ENCODE results near the gene WNK4. TPM values are rescaled to one million over a fixed set of nuclear protein-coding genes. Genes with fewer than 3 reads are reported as not detected.

WNK4 gene
- total and polyA plus RNA-seq, 9 of the 15 experiments (the other 6 are each of a cell fraction or from before 2014, with no cell fraction given) = 0.32 to 25.8 (median 4.5) TPM

GRCh38 chr17:42744806-42745617 is 35.4 kb upstream of the WNK4 start, which contains the start of gene EZH1 (continued):
- TF ChIP-seq MAFG (tag; conservative IDR thresholded peaks at IDR 0.05) (no peak), NRF1 (conservative IDR thresholded peaks at IDR 0.05 in 1 of 2, IDR thresholded peaks at IDR 0.05 in 1 of 2) (peak; percentile 97), HSF4 (CRISPR knock-in tag; IDR thresholded peaks at IDR 0.05; ENCODE audit: borderline replicate concordance) (no peak), MNT (conservative IDR thresholded peaks at IDR 0.05) (peak; percentile 22 to 66; a peak in 2 of 4 replicates), ATF1 (CRISPR knock-in tag; IDR thresholded peaks at IDR 0.05) (no peak), ATF1 (tag; IDR thresholded peaks at IDR 0.05) (peak; percentile 65), CTCF (IDR thresholded peaks at IDR 0.05 in 2 of 3, conservative IDR thresholded peaks at IDR 0.05 in 1 of 3; ENCODE audit: insufficient read depth in 2 of 3, low read depth in 1 of 3, low read length in 3 of 3) (no peak), ZNF445 (CRISPR knock-in tag; IDR thresholded peaks at IDR 0.05; ENCODE audit: low read depth) (no peak), ZNF174 (CRISPR knock-in tag; IDR thresholded peaks at IDR 0.05) (no peak), FOXM1 (IDR thresholded peaks at IDR 0.05; ENCODE audit: low read depth) (no peak), FOXM1 (CRISPR knock-in tag; IDR thresholded peaks at IDR 0.05; ENCODE audit: low read depth) (no peak)
- TF ChIP-seq, protein P1, sequence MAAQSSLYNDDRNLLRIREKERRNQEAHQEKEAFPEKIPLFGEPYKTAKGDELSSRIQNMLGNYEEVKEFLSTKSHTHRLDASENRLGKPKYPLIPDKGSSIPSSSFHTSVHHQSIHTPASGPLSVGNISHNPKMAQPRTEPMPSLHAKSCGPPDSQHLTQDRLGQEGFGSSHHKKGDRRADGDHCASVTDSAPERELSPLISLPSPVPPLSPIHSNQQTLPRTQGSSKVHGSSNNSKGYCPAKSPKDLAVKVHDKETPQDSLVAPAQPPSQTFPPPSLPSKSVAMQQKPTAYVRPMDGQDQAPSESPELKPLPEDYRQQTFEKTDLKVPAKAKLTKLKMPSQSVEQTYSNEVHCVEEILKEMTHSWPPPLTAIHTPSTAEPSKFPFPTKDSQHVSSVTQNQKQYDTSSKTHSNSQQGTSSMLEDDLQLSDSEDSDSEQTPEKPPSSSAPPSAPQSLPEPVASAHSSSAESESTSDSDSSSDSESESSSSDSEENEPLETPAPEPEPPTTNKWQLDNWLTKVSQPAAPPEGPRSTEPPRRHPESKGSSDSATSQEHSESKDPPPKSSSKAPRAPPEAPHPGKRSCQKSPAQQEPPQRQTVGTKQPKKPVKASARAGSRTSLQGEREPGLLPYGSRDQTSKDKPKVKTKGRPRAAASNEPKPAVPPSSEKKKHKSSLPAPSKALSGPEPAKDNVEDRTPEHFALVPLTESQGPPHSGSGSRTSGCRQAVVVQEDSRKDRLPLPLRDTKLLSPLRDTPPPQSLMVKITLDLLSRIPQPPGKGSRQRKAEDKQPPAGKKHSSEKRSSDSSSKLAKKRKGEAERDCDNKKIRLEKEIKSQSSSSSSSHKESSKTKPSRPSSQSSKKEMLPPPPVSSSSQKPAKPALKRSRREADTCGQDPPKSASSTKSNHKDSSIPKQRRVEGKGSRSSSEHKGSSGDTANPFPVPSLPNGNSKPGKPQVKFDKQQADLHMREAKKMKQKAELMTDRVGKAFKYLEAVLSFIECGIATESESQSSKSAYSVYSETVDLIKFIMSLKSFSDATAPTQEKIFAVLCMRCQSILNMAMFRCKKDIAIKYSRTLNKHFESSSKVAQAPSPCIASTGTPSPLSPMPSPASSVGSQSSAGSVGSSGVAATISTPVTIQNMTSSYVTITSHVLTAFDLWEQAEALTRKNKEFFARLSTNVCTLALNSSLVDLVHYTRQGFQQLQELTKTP (IDR thresholded peaks at IDR 0.05; ENCODE audit: low read depth in 1 of 2, partially characterized antibody in 2 of 2) = no peak
- TF ChIP-seq, protein P2, sequence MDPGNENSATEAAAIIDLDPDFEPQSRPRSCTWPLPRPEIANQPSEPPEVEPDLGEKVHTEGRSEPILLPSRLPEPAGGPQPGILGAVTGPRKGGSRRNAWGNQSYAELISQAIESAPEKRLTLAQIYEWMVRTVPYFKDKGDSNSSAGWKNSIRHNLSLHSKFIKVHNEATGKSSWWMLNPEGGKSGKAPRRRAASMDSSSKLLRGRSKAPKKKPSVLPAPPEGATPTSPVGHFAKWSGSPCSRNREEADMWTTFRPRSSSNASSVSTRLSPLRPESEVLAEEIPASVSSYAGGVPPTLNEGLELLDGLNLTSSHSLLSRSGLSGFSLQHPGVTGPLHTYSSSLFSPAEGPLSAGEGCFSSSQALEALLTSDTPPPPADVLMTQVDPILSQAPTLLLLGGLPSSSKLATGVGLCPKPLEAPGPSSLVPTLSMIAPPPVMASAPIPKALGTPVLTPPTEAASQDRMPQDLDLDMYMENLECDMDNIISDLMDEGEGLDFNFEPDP (CRISPR knock-in tag; IDR thresholded peaks at IDR 0.05) = no peak
- TF ChIP-seq, protein P3, sequence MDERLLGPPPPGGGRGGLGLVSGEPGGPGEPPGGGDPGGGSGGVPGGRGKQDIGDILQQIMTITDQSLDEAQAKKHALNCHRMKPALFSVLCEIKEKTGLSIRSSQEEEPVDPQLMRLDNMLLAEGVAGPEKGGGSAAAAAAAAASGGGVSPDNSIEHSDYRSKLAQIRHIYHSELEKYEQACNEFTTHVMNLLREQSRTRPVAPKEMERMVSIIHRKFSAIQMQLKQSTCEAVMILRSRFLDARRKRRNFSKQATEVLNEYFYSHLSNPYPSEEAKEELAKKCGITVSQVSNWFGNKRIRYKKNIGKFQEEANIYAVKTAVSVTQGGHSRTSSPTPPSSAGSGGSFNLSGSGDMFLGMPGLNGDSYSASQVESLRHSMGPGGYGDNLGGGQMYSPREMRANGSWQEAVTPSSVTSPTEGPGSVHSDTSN (CRISPR knock-in tag; IDR thresholded peaks at IDR 0.05; ENCODE audit: low read depth) = no peak
- TF ChIP-seq, protein P3 (tag; conservative IDR thresholded peaks at IDR 0.05; ENCODE audit: low read depth) = no peak

Measured in K562 (cell line).